ENCODE results near the gene RBPJL. TPM values are rescaled to one million over a fixed set of nuclear protein-coding genes. Genes with fewer than 3 reads are reported as not detected.

RBPJL gene
- total and polyA plus RNA-seq, 2 of the 8 experiments (the other 6 are each of a cell fraction or from before 2014, with no cell fraction given) = 0.67 to 1.3 TPM

DNA sequence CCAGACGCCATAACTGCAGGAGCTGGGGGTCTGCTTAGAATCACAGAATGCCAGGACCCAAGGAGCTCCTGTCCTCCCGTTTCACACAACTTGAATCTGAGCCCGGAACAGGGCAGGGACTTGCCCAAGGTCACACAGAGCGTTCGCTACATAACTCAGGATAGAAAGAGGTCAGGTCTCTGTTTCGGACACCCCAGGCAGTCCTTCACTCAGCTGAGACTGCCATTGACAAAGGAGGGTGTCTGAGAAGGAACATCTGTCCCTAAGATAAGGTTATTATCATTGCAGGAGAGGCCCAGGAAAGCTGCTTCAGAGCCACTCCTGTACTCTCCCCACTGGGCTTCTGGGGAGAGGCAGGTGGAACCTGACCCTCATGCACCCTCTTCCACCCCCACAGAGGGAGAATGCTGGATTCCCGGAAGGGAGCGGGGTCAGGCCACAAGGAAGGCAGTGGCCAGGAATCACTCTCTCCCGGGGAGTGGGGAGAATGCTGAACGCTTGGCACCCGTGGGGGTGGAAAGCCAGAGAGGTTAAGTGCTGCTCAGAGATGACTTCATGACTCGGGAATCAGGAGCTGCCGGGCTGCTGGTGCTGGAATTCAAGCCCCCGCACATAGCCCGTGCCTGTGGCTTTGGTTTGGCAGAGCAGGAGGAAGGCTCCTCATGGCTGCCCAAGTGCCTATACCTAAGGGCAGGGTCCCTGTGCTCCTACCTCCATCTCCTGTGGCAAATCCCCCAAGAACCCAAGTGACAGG, 30.9 kb downstream of the RBPJL start:
- Histone ChIP-seq H3K79me2 (ENCODE audit: control insufficient read depth in 1 of 2, insufficient read depth in 2 of 2, low read length in 2 of 2) (peaks cover 0 to 65% of the 10 kb centered on the region in 2 experiments; a peak in 3 of 4 replicates), H3K9ac (replicated peaks in 1 of 4; ENCODE audit: extremely low read depth in 1 of 4, low read depth in 3 of 4, low read length in 3 of 4) (no peak overlapping the region; a peak in 2 of 7 replicates), H2AFZ (ENCODE audit: low read length) (no peak overlapping the region), H4K8ac (ENCODE audit: extremely low read depth, insufficient read depth, low read length) (peak overlapping the region; percentile 81; the same call in 1 of the 2 replicates), H3K4me3 (ENCODE audit: extremely low read depth in 1 of 4, insufficient read depth in 2 of 4, low read depth in 3 of 4, low read length in 4 of 4) (no peak overlapping the region), H3K27ac (ENCODE audit: low read depth, low read length) (peak overlapping the region; percentile 39), H3K4me1 (replicated peaks in 1 of 4; ENCODE audit: control insufficient read depth in 3 of 4, insufficient read depth in 4 of 4, low read length in 3 of 4) (peaks cover 11 to 43% (median 28%) of the 10 kb centered on the region in 4 experiments), H3K14ac (ENCODE audit: insufficient read length) (no peak overlapping the region), H3K9me3 (ENCODE audit: insufficient read depth in 2 of 2, low read depth in 1 of 2, low read length in 1 of 2) (no peaks in the 10 kb centered on the region), H4K91ac (replicated peaks; ENCODE audit: insufficient read length, low read length) (no peak overlapping the region), H2BK12ac (ENCODE audit: low read depth, low read length) (peak overlapping the region; percentile 63), H3K27me3 (replicated peaks in 1 of 4; ENCODE audit: control insufficient read depth in 3 of 4, extremely low read depth in 1 of 4, insufficient read depth in 3 of 4, low read length in 3 of 4) (no peaks in the 10 kb centered on the region), H2AK5ac (ENCODE audit: low read depth, low read length) (0 out of 2 replicates have a peak overlapping the region, but pooled peaks have one; percentile 65), H4K5ac (ENCODE audit: insufficient read length, low read depth, low read length) (peak overlapping the region; percentile 9), H2BK5ac (ENCODE audit: low read depth, low read length) (peak overlapping the region; percentile 56), H2BK15ac (ENCODE audit: low read length) (peak overlapping the region; percentile 50; the same call in 1 of the 2 replicates), H2BK120ac (replicated peaks; ENCODE audit: low read depth, low read length) (peak overlapping the region; percentile 44), H2BK20ac (ENCODE audit: low read length) (no peak overlapping the region), H3K36me3 (ENCODE audit: control insufficient read depth in 2 of 4, insufficient read depth in 4 of 4, low read length in 3 of 4) (peaks cover 0 to 7% (median 2%) of the 10 kb centered on the region in 4 experiments; a peak in 5 of 8 replicates), H3K4me2 (ENCODE audit: insufficient read depth in 1 of 2, low read depth in 2 of 2, low read length in 2 of 2) (peak overlapping the region in 1 of 2 experiments; percentile 15; a peak in 1 of 4 replicates), H3K56ac (replicated peaks; ENCODE audit: insufficient read length, low read depth, low read length) (no peak overlapping the region), H3K4ac (replicated peaks; ENCODE audit: insufficient read length, low read depth, low read length) (no peak overlapping the region), H3K18ac (ENCODE audit: extremely low read depth, low read length) (peak overlapping the region; percentile 44), H4K20me1 (replicated peaks in 1 of 2; ENCODE audit: control insufficient read depth in 1 of 2, insufficient read depth in 2 of 2, low read length in 2 of 2) (peaks cover 0 to 2% of the 10 kb centered on the region in 2 experiments), H3K23me2 (ENCODE audit: low read depth, low read length) (no peaks in the 10 kb centered on the region), H3K79me1 (ENCODE audit: low read depth, low read length) (peaks cover 19% of the 10 kb centered on the region), H3K23ac (ENCODE audit: insufficient read length) (no peak overlapping the region)
- TF ChIP-seq, protein P1, sequence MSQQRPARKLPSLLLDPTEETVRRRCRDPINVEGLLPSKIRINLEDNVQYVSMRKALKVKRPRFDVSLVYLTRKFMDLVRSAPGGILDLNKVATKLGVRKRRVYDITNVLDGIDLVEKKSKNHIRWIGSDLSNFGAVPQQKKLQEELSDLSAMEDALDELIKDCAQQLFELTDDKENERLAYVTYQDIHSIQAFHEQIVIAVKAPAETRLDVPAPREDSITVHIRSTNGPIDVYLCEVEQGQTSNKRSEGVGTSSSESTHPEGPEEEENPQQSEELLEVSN (IDR thresholded peaks at IDR 0.05) = no peak
- TF ChIP-seq TAF7 (optimal IDR thresholded peaks at IDR 0.05; ENCODE audit: borderline replicate concordance, low read depth, low read length) (no peak), SRF (IDR thresholded peaks at IDR 0.05; ENCODE audit: low read depth, low read length) (no peak), TEAD4 (IDR thresholded peaks at IDR 0.05; ENCODE audit: low read depth, low read length) (no peak), ZNF274 (IDR thresholded peaks at IDR 0.05; ENCODE audit: borderline replicate concordance, extremely low read depth, low read length) (no peak)
- TF ChIP-seq, protein P2, sequence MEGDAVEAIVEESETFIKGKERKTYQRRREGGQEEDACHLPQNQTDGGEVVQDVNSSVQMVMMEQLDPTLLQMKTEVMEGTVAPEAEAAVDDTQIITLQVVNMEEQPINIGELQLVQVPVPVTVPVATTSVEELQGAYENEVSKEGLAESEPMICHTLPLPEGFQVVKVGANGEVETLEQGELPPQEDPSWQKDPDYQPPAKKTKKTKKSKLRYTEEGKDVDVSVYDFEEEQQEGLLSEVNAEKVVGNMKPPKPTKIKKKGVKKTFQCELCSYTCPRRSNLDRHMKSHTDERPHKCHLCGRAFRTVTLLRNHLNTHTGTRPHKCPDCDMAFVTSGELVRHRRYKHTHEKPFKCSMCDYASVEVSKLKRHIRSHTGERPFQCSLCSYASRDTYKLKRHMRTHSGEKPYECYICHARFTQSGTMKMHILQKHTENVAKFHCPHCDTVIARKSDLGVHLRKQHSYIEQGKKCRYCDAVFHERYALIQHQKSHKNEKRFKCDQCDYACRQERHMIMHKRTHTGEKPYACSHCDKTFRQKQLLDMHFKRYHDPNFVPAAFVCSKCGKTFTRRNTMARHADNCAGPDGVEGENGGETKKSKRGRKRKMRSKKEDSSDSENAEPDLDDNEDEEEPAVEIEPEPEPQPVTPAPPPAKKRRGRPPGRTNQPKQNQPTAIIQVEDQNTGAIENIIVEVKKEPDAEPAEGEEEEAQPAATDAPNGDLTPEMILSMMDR (IDR thresholded peaks at IDR 0.05; ENCODE audit: control extremely low read depth in 1 of 3, insufficient read depth in 1 of 3, low read depth in 1 of 3, low read length in 3 of 3) = no peak
- DNase-seq (ENCODE audit: low read depth in 1 of 2, low spot score in 2 of 2) (peak in 1 of 2 experiments; percentile 52), FAIRE-seq (no peak)
- CTCF ChIA-PET (ENCODE audit: partially characterized antibody) = interaction anchor here (0.7 to 5.0 kb wide), 11 partner anchors 14 to 121 kb away, joined by 3 to 44 read pairs (median 4); partner anchors contain the start of gene SYS1
- POLR2A ChIA-PET (ENCODE audit: partially characterized antibody) = interaction anchor here (0.9 to 8.1 kb wide), 11 partner anchors 11 to 91 kb away, joined by 3 to 60 read pairs (median 4); partner anchors contain the start of genes PIGT and SDC4
- 82% methylated on average over 15 of the region's 15 CpGs; no CpG with 5 or more reads in 1 of the 2 experiments for WGBS, 2 experiments (ENCODE audit: extremely low coverage in 1 of 2, insufficient coverage in 1 of 2, insufficient read length in 1 of 2, insufficient replicate concordance in 2 of 2, low coverage in 1 of 2, low lambda C conversion rate in 2 of 2, missing lambda C conversion rate in 1 of 2)
